Fibroblast of upper back skin (primary cell): ENCODE results near the gene CPA1.
A peak's percentile ranks its signal among the peaks of the same experiment; 100 is the strongest.

Experiments
- DNase-seq: peaks from one replicate; pipeline ENCODE4 v3.0.0-alpha.2; 2013

CPA1 gene

DNA sequence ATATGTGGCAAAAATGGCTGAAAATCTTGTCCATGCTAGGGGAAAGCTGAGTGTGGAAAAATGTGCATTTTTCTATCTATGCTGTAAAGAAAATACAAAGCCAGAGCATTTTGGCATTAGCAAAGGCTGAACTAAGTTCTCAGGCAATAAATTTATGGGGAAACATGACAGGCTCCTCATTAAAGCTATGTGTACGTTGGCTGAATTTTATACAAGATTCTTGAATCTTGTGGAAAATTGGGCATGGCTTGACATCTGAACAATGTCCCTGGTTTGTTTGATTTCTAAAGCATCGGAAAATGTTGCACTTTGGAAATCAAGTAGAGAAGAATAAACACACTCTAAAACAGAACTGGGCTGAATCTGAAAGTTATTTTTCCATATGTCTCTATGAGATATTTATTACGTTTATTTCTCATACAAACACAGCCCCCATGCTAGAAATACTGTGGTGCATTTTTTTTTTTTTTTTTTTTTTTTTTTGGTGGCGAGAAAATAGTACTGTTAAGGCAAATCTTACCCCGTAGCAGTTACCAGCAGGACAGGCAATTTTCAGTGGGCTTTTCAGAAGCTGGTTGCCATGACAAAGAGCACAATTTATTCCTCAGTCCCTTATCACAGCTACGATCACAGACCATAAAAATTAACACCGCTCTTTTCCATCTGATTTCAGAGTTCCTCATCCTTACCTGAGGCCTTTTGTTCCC, 16.9 kb downstream of the CPA1 start:
- DNase-seq = peak; percentile 57

DNA sequence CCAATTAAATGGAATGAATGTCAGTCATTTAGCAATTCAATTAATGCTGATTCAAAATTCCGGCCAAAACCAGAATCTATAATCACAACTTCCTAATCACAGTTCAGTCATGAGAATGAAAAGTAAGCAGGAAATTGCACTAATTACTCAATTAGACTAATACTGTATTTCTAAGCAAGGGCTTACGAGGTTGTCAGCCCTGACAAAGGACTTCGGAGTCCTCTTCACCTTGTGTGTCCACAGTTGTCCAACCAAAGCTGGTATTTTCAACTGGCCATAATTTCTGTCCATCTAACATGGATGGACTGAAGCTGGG, 17.4 kb downstream of the CPA1 start:
- DNase-seq = no peak

DNA sequence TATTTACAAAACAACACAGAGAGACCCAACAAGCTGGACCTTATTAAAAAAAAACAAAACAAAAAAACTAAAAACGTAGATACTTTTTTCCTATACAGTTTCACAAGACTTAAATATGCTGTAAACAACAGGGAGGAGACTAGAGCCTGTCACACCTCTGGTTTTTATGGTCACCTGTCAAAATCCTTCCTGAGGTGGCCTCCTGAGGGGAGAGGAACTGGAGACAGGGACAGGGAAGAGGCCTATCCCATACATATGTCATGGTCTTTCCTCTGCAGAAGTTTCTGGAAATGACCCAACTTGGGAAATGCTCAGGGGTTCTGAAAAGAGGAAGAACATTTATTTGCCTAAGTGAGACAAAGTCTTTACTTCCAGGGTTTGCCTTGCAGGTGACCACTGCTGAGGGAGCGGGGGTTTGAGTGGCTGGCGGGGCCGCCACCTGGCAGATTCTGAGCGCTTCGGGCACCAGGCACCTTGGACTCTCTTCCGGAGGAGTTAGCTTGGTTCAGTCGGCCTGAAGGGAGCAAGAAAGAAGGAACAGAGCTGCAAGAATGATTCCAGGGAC, 18.3 kb downstream of the CPA1 start:
- DNase-seq = no peak

DNA sequence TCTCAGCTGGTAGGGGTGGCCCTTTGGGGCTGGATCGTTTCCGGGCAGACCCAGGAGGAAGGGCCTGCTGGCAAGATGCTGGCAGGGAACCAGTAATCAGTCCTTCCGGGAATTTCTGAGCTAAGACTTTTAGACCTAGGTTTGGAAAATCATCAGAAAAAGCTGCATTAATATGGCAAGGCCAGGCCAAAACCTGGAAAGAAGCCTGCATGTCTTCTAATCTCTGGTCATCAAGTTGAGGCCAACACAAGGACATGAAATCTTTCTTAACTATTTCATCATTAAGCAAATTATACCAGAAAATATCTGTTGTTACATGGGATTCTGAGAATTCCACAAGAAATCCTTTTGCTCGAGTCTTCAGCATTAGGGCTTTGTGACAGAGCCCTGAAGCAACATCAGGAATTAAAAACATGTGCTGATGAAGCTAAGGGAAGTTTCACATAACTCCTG, 19.9 kb downstream of the CPA1 start:
- DNase-seq = peak; percentile 95

DNA sequence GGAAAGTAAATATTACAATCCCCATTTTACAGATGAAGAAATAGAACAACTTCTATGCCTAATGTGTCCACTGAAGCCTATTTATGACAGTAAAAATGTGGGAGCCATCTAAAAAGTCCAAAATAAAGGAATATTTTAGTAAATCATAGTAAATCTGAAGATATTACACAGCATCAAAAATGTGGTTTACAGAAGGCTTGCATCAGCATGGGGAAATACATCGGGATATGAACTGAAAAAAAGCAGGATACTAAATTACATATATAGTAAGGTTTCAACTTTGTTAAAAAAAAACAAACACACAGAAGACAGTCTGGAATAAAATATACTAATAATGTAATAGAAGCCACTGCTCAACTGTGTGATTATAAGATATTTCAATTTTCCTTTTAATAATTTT, 20.8 kb downstream of the CPA1 start:
- DNase-seq = peak; percentile 51

DNA sequence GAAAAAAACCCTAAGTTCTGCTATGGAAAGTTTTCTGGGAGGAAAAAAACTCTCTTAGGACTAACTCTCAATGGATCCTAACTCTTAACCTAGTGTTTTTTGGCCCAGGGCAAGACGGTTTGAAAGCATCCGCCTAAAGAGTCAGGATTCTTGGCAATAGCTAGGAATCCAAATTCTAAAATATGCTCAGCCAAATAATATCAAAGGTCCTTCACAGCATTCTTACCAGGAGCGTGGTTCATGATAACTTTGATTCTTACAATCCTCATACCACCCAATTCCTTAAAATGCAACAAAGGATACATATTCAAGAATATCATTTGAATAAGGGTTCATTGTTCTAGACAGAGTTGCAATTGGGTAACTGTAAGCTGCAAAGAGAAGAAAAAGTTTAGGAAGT, 21.3 kb downstream of the CPA1 start:
- peak; percentile 40 for DNase-seq

DNA sequence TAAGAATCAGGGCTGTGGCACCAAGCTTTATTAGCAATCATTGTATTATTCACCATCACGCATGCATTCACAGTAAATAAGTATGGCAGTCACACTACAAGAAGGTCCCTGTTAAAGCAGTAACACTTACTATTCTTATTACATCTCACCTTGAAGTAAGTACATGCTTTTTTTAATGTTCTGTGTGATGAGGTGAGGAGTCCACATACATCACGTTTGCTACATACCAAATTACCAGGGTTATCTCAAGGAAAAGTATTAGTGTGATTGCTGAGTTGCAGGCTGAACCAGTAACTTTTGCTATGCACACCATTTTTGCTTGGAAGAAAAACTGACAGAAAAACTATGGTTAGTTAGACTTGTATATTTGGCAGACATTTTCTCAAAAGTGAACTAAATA, 24.7 kb downstream of the CPA1 start:
- no peak for DNase-seq

DNA sequence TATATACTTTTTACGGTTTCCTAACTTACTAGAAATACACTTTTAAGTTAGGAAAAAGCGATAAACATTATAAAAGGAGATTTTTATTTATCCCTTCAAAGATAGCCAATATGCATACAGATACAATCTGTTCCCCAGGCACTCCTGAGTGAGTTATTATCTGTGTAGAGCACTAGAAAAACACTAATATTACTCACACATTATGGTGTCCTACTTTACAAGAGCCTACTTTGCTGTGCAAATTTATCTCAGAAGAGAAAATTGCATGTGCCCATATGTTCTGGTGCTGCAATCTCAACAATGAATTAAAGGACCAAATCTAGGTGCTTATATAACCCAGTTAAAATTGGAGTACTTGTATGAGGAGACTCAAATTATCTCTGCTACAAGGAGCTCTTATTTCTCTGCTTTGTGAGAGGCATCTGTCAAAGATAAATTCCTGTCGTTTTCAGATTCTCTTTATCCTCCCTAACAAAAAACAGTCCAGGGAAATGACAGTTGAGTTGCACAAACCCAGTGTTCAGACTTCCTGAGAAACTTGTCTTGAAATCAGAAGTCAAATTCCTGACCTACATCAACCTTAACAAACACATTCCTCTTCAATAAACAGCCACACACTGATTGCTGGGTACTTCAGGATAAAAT, 28.9 kb downstream of the CPA1 start:
- DNase-seq = peak; percentile 26

DNA sequence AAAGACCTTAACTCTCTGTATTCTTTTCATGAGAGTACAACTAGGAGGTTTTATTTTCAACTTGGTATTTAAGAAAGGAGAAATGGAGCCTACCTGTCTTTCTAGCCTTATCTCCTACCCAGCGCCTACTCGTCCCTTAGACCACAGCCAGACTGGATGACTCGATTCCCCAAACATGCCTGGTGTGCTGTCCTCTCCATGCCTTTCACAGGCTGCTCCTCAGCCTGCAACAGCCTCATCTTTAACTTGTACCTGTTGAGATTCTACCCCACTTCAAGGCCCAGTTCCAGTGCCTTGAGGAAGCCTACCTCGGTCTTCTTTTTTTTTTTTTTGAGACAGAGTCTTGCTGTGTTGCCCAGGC, 29.4 kb downstream of the CPA1 start:
- DNase-seq = no peak

DNA sequence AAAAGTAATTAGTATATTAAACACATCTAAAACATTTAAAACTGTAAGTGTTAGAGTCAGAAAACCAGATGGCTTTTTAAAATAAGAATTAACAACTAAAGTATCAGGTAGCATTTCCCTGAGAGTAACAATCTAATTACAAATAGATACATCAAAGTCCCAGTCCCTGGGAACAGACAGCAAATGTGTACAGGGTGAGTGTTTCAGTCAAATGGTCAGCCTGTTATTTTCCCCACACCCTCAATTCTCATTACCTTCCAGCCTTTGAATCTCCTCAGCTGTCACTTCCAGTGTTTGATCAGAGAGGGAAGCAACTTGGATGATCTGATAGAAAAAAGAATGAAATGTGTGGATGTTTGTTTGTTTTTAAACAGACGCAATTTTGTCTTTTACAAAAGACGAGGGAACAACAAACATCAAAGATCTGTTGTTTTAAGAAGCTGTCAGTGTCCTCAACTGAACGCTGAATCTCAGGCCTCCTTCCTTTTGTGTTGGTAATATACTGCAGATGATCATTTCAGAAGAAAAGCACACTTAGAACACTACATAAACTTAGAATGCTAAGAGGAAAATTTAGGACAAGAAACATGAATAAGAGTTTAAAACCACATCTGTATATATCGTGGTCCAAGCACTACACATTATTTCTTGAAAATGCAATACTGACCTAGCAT, 30.7 kb downstream of the CPA1 start:
- no peak for DNase-seq

DNA sequence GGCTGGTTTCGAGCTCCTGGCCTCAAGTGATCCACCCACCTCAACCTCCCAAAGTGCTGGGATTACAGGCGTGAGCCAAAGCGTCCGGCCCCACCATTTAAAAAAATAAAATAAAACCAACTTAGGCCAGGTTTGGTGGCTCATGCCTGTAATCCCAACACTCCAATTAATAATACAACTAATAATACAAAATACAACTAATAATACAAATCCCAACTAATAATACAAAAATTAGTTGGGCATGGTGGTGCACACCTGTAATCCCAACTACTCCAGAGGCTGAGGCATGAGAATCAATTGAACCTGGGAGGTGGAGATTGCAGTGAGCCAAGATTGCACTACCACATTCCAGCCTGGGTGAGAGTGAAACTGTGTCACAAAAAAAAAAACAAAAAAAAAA, 32.9 kb downstream of the CPA1 start:
- DNase-seq = no peak

DNA sequence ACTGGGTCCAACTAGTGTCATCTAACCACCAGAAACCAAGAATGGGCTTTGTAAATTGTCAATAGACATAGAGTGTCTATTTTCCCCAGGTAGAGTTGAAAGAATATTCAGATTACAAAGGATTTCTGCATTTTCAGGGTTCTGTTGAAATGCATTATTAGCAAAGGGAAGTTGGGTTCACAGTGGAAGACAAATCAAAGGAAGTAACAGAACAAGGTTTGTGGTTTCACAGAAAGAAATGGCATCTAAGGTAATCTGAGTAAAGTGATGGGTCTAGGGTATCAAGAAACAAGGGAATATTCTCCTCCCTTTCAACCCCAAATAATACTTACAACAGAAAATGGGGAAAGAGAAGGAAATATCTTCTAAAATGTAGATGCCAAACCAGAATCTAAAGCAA, 34.7 kb downstream of the CPA1 start:
- DNase-seq = no peak

DNA sequence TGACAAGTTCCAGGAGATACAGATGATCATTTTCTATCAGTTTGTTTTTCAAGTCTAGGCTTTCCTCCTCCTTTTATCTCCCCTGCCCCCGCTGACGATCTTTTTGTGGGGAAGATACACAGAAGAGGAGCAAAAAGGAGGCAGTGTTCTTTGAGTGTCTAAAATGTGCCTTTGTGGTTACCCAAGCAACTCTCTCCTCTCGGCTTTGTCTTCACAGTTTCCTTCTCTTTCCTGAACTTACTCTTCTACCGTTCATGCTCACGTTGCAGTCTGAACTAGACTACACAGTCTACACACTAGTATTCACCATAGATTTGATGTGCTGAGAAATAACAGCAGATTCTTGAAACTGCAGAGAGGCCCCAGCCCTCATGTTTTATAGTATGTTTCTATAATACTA, 36.9 kb downstream of the CPA1 start:
- DNase-seq = no peak

DNA sequence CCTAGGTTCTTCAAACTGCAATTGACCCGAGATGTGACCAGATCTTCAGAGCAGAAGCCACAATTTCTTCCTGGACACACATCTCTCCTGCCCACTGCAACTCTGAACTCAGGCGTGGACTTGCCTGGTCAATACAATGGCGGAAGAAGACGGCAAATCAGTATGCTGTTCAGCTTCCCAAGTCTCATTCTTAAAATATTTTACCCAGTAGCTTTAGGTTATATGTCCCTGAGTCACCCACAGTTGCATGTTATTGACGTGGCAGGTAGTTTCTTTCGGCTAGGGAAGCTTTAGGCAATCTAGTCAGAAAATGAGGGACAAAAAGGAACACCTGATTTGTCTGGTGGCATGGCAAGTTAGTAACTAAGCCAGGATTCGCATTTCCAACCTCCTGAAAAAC, 38.0 kb downstream of the CPA1 start:
- DNase-seq = no peak

DNA sequence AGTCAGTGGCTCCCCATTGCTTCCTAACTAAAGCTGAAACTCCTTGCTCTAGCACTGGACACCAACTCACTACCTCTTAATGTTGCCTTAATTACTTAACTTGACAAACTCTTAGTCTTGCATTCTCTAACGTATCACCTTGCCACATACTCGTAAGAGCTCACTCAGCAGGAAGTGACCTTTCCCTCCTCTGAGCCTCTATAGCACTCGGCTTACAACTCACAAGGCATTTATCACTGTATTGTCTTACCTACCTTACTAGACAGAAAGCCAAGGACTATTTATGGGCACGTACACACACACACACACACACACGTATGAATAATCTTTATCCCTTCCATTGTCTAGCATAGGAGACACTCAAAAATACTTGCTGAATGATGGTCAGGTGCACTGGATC, 39.4 kb downstream of the CPA1 start:
- DNase-seq = no peak

DNA sequence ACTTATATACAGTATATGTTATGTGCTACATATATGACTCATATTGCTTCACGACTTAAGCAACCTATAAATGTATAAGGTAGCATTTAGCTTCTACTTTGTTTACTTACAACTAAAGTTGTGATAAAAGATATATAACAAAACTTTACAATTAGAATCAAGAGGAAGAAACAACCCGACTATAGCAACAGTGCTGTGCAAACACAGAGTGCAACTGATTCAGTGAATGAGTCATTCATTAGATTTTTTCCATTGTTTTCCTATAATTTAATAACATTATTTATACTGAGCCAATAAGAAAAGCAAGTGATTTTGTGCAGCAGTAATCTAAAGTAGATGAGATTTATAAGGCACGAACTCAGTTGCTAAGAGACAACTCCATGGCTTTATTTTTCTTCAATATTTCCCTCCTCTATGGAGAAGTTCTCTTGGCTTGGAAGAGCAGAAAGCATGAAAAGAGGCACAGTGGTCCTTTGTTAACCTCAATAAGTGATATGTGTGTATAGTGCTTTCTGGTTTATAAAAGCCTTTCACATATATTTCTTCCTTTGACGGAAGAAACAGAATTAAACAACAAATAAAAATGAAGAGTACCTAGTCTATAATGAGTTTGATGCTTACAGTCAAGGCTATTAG, 40.8 kb downstream of the CPA1 start:
- no peak for DNase-seq

DNA sequence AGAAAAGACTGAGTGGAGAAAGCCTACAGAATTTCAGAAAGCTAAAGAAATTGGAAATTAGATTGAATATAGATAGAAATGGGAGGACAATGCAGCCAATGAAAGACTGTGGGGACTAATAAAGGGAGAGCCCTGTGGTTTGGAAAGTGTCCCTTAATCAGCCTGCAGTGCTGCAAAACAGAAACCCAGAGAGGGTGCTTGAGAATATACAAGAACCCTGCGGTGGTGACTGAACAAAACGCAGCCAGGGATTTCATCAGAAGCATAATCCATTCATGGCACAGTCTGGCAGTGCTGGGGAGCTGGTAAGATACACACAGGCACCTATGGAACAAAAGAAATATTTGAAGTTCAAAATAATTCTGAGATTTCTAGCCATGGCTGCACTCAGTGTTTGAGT, 41.4 kb downstream of the CPA1 start:
- peak; percentile 56 for DNase-seq

DNA sequence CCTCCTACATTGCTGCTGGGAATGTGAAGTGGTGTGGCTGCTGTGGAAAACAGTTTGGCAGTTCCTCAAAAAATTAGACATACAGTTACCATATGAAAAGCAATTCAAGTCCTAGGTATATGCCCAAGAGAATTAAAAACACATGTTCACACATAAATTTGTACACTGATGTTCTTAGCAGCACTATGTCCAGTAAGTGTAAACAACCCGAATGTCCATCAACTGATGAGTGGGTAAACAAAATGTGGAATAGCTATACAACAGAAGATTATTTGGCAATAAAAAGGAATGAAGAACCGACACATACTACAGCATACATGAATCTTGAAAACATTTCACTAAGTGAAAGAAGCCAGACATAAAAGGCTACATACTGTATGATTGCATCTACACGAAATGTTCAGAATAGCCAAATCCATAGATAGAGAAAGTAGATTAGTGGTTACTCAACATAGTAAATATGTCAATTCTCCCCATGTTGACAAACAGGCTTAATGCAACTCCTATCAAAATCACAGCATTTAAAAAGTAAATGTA, 43.3 kb downstream of the CPA1 start:
- DNase-seq = peak; percentile 28

DNA sequence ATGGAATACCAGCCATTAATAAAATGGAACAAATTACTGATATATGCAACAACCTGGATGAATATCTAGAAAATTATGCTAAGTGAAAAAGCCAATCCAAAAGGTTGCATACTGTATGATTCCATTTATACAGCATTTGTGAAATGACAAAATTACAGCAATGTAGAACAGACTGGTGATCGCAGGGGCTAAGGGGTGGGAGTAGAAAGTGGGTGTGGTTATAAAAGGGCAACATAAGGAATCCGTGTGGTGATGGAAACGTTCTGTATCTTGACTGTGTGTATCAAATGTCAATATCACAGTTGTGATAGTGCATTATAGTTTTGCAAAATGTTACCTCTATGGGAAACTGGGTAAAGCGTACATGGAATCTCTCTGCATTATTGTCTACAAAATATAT, 45.5 kb downstream of the CPA1 start:
- no peak for DNase-seq

DNA sequence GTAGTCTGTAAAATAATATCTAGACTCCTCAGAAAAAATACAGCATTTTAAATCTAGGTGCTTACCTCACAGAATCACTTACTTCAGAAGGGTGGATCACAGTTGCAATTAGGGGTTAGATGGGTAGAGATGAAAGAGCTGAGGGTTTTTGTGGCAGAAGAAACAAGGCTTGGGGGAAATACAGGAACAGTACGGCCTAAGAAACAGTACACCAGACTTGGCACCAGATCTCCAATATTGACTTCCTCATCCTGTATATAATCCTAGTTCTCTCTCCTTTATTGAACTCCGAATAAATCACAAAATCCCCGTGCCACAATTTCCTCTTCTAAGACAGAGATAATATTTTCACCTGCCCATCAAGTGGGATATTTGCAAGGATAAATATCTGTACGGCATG, 46.3 kb downstream of the CPA1 start:
- DNase-seq = no peak

DNA sequence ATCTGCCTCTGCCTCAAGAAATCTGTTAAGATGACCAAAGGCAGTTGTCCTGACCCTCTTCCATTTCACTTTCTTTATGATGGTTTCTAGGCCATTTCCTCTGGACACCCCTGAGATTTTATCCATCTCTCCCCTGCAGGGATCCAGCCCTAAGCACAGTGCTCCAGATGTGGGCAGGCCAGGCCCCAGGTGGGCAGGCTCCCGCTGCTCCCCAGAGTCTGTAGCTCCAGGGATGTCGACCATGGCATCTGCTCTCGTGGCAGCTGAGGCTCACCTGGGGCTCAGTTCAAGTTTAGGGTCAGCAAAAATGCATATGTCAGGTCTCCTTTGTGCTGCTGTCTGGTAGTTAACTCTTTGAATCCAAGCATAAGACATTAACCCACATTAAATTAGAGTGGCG, 48.7 kb downstream of the CPA1 start:
- no peak for DNase-seq

DNA sequence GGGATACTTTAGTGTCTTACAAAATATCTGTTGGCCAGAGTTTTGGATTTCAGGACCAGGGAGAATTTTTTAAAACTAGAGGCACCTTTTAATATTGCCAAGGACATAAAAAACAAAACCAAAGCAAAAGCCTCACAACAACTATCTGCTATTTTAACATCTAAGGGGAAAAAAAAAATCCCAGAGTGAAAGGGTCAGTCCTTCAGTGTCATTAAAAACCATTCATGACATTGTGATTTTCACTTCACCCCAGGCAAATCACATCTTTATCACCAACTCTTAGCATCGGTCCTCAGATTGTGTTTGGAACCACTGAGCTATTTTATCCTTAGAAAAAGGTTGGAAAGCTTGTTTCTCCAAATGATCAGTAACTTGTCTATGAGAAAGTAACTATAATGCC, 49.8 kb downstream of the CPA1 start:
- DNase-seq = no peak

DNA sequence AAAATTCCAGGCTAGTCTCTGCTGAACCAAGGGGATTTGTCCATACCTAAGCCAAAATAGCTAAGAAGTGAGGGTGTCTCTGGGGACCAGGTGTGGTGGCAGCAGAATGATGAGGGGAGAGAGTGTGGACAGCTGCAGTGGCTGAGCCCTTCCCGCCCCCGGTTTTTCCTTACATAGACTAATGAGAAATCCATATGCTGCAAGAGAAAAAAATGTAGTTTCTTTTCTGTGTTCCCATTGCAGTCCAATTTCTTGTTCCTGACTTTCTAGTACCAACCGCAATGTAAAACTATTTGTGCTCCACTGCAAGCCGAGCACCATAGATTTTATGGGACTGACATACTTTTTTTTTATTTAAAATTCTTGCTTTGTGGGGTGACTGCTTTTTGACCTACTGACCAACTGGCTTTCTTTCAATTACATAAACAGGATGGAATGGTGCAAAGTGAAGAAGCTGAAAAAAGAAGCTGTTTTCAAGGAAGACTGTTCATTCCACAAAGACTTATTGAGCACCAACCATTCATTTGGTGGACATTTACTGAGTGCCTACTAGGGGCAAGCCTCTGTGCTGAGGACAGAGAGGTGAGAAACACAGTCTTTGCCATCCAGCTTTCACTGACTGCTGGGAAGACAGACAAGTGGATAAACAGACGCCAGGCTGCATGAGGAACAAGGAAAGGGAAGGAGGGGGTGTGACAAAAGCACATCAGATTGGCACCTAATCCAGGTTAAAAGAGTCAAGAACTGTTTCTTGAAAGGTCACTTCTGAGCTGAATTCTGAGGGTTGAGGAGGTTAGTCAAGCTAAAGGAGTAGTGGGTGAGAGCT, 50.8 kb downstream of the CPA1 start:
- DNase-seq = peak; percentile 95
